Measurements from ENCODE around the gene ADAMTS12.

DNA sequence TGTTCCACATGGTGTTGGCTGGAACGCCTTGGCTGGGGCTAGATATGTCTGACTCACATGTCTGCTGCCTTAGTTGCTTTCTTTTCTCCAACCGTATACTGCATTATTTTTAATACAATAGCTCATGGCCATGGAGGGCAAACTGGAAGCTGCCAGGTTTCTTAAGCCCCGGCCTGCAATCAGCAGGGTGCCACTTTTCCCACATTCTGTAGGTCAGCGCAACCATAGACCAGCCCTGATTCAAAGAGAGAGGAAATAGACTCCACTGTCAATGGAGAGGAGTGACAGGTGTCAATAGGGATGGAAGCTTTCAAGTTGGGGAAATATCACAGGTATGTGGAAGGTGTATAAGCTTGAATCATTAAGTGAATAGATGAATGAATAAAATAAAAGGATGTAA lies 390.5 kb downstream of the ADAMTS12 start:
- TF ChIP-seq RAD21 (IDR thresholded peaks at IDR 0.05) = no peak
- no peak for TF ChIP-seq ZBTB33 (IDR thresholded peaks at IDR 0.05)
- TF ChIP-seq, protein P1, sequence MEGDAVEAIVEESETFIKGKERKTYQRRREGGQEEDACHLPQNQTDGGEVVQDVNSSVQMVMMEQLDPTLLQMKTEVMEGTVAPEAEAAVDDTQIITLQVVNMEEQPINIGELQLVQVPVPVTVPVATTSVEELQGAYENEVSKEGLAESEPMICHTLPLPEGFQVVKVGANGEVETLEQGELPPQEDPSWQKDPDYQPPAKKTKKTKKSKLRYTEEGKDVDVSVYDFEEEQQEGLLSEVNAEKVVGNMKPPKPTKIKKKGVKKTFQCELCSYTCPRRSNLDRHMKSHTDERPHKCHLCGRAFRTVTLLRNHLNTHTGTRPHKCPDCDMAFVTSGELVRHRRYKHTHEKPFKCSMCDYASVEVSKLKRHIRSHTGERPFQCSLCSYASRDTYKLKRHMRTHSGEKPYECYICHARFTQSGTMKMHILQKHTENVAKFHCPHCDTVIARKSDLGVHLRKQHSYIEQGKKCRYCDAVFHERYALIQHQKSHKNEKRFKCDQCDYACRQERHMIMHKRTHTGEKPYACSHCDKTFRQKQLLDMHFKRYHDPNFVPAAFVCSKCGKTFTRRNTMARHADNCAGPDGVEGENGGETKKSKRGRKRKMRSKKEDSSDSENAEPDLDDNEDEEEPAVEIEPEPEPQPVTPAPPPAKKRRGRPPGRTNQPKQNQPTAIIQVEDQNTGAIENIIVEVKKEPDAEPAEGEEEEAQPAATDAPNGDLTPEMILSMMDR (IDR thresholded peaks at IDR 0.05; ENCODE audit: low read depth, low read length, missing input control) = no peak
- no peak for TF ChIP-seq YY1 (IDR thresholded peaks at IDR 0.05)
- TF ChIP-seq NR2F2 (IDR thresholded peaks at IDR 0.05) = no peak
- TF ChIP-seq, protein P2, sequence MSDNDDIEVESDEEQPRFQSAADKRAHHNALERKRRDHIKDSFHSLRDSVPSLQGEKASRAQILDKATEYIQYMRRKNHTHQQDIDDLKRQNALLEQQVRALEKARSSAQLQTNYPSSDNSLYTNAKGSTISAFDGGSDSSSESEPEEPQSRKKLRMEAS (IDR thresholded peaks at IDR 0.05) = no peak

Data from liver (tissue), 3 donors.